RWPE2 (cell line): ENCODE data around the gene LRRC8C.

Source experiments
- ATAC-seq: fragments of 200-7000 bp; cut with Tn5 transposase; 3 replicates; pipeline ENCODE4 v1.9.1; 2021; ENCODE audit warnings: low read depth
- DNase-seq: peaks from one replicate; pipeline ENCODE4 v3.0.0-alpha.2; 2020; ENCODE audit warnings: low spot score
- H3K27ac ChIP-seq: fragments of 450-650 bp; 2 replicates; pipeline ENCODE4 v1.5.1; 2017; ENCODE audit warnings: mild to moderate bottlenecking; ENCODE audit not compliant: poor library complexity, severe bottlenecking
- H3K27me3 ChIP-seq: fragments of 250-450 bp; sonication (Bioruptor Pico); 2 replicates; pipeline ENCODE4 v1.5.1; 2021; ENCODE audit warnings: mild to moderate bottlenecking, moderate library complexity; ENCODE audit not compliant: insufficient read depth, poor library complexity, severe bottlenecking
- H3K36me3 ChIP-seq: fragments of 250-450 bp; sonication (Bioruptor Pico); 2 replicates; pipeline ENCODE4 v1.5.1; 2020; ENCODE audit warnings: low read depth, mild to moderate bottlenecking, moderate library complexity
- H3K4me1 ChIP-seq: fragments of 250-450 bp; sonication (Bioruptor Pico); 2 replicates; pipeline ENCODE4 v1.5.1; 2021; ENCODE audit warnings: mild to moderate bottlenecking, moderate library complexity; ENCODE audit not compliant: insufficient read depth, poor library complexity, severe bottlenecking
- H3K4me3 ChIP-seq: fragments of 250-450 bp; sonication (Bioruptor Pico); 2 replicates; pipeline ENCODE4 v1.5.1; 2021; ENCODE audit warnings: mild to moderate bottlenecking, moderate library complexity; ENCODE audit not compliant: severe bottlenecking
- H3K9me3 ChIP-seq: fragments of 250-450 bp; sonication (Bioruptor Pico); 2 replicates; pipeline ENCODE4 v1.5.1; 2021; ENCODE audit warnings: mild to moderate bottlenecking, moderate library complexity; ENCODE audit not compliant: severe bottlenecking
- CTCF ChIP-seq: fragments of 450-650 bp; IDR thresholded peaks from one replicate; pipeline ENCODE4 v1.5.1; 2017; ENCODE audit warnings: mild to moderate bottlenecking, moderate library complexity; ENCODE audit not compliant: poor library complexity, severe bottlenecking

Gene LRRC8C

GRCh38 chr1:89670163-89670562 is 37.2 kb downstream of the LRRC8C start:
- Histone ChIP-seq H3K4me3 (no peak overlapping the region), H3K4me1 (peaks cover 26% of the 10 kb centered on the region), H3K27ac (peak overlapping the region; percentile 84)

GRCh38 chr1:89670711-89671110 is 37.8 kb downstream of the LRRC8C start:
- DNase-seq, result no peak
- no peaks in the 10 kb centered on the region for H3K9me3 ChIP-seq
- H3K27me3 ChIP-seq, result no peaks in the 10 kb centered on the region
- no peak for TF ChIP-seq CTCF
- H3K27ac ChIP-seq, result peak overlapping the region; percentile 84
- H3K4me1 ChIP-seq, result peaks cover 26% of the 10 kb centered on the region
- ATAC-seq, result no peak
- H3K36me3 ChIP-seq, result no peaks in the 10 kb centered on the region
- H3K4me3 ChIP-seq, result no peak overlapping the region

More at GRCh38 chr1:89670163-89670562, 37.2 kb downstream of the LRRC8C start:
- Histone ChIP-seq H3K27me3 (no peaks in the 10 kb centered on the region), H3K36me3 (no peaks in the 10 kb centered on the region), H3K9me3 (no peaks in the 10 kb centered on the region)
- DNase-seq, result no peak
- no peak for TF ChIP-seq CTCF
- ATAC-seq, result no peak

- H3K27me3 ChIP-seq, result no peaks in the 10 kb centered on the region
- ATAC-seq (peak; percentile 94), DNase-seq (no peak)
- peaks cover 26% of the 10 kb centered on the region for H3K4me1 ChIP-seq
- H3K9me3 ChIP-seq, result no peaks in the 10 kb centered on the region
- H3K4me3 ChIP-seq, result no peak overlapping the region
- peak overlapping the region; percentile 84 for H3K27ac ChIP-seq
- no peaks in the 10 kb centered on the region for H3K36me3 ChIP-seq
- TF ChIP-seq CTCF, result no peak
These were observed 39.0 kb downstream of the LRRC8C start for GRCh38 chr1:89671775-89672488.

- no peaks in the 10 kb centered on the region for H3K36me3 ChIP-seq
- no peak for TF ChIP-seq CTCF
- no peaks in the 10 kb centered on the region for H3K27me3 ChIP-seq
- peak overlapping the region; percentile 84 for H3K27ac ChIP-seq
- H3K9me3 ChIP-seq, result no peaks in the 10 kb centered on the region
- no peak for DNase-seq
- H3K4me3 ChIP-seq, result no peak overlapping the region
- peaks cover 26% of the 10 kb centered on the region for H3K4me1 ChIP-seq
- peak; percentile 17; the same call in 1 of the 3 replicates for ATAC-seq
These were observed 39.7 kb downstream of the LRRC8C start for GRCh38 chr1:89672489-89673183.

GRCh38 chr1:89673251-89673650 is 40.3 kb downstream of the LRRC8C start:
- no peak overlapping the region for H3K4me3 ChIP-seq
- H3K4me1 ChIP-seq, result peaks cover 26% of the 10 kb centered on the region
- no peaks in the 10 kb centered on the region for H3K9me3 ChIP-seq
- ATAC-seq (no peak), DNase-seq (no peak)
- H3K27ac ChIP-seq, result peak overlapping the region; percentile 84
- H3K27me3 ChIP-seq, result no peaks in the 10 kb centered on the region
- TF ChIP-seq CTCF, result no peak
- H3K36me3 ChIP-seq, result no peaks in the 10 kb centered on the region
